ENCODE measurements around the gene CFAP210. TPM values are rescaled to one million over a fixed set of nuclear protein-coding genes. Genes with fewer than 3 reads are reported as not detected.
A peak's percentile ranks its signal among the peaks of the same experiment; 100 is the strongest.

Gene CFAP210
- total RNA-seq, 1 experiment from 2014 or later, result 0.20 TPM

GRCh38 chr2:169694894-169695260 is 672 bp upstream of the CFAP210 start (continued):
- no peak for TF ChIP-seq AFF4 (CRISPR knock-in tag; IDR thresholded peaks at IDR 0.05; ENCODE audit: borderline replicate concordance)
- TF ChIP-seq TEAD1 (CRISPR knock-in tag; IDR thresholded peaks at IDR 0.05), result no peak
- no peak for TF ChIP-seq ERG (CRISPR knock-in tag; IDR thresholded peaks at IDR 0.05)
- TF ChIP-seq USF1 (CRISPR knock-in tag; IDR thresholded peaks at IDR 0.05), result no peak

- no peak for TF ChIP-seq ZNF425 (CRISPR knock-in tag; conservative IDR thresholded peaks at IDR 0.05)
- TF ChIP-seq ATF1 (CRISPR knock-in tag; IDR thresholded peaks at IDR 0.05), result no peak
- TF ChIP-seq CREB1 (CRISPR knock-in tag; IDR thresholded peaks at IDR 0.05), result no peak
- no peak for TF ChIP-seq ZNF281 (CRISPR knock-in tag; IDR thresholded peaks at IDR 0.05)
- no peak for TF ChIP-seq CREM (CRISPR knock-in tag; IDR thresholded peaks at IDR 0.05)
- no peak for TF ChIP-seq IRF2 (CRISPR knock-in tag; IDR thresholded peaks at IDR 0.05; ENCODE audit: borderline replicate concordance, low read depth)
- no peak for TF ChIP-seq ZNF416 (CRISPR knock-in tag; IDR thresholded peaks at IDR 0.05)
- TF ChIP-seq STAT6 (CRISPR knock-in tag; conservative IDR thresholded peaks at IDR 0.05; ENCODE audit: low read depth), result no peak
- TF ChIP-seq ZNF219 (CRISPR knock-in tag; IDR thresholded peaks at IDR 0.05; ENCODE audit: borderline replicate concordance), result no peak
- no peak for TF ChIP-seq FOXP1 (CRISPR knock-in tag; IDR thresholded peaks at IDR 0.05; ENCODE audit: borderline replicate concordance)
- TF ChIP-seq E2F1 (CRISPR knock-in tag; IDR thresholded peaks at IDR 0.05), result no peak
- TF ChIP-seq NFYB (CRISPR knock-in tag; conservative IDR thresholded peaks at IDR 0.05; ENCODE audit: low read depth), result no peak
- TF ChIP-seq ETV6 (CRISPR knock-in tag; IDR thresholded peaks at IDR 0.05), result no peak
- no peak for TF ChIP-seq GABPB1 (CRISPR knock-in tag; IDR thresholded peaks at IDR 0.05)
- TF ChIP-seq ZBTB43 (CRISPR knock-in tag; IDR thresholded peaks at IDR 0.05), result no peak
- no peak for DNase-seq (ENCODE audit: low spot score)
- Mint-ChIP-seq H3K27me3 (ENCODE audit: low read depth) (peaks cover 12% of the 10 kb centered on the region), H3K4me1 (peaks cover 14% of the 10 kb centered on the region), H3K36me3 (peaks cover 10% of the 10 kb centered on the region), H3K4me3 (peak overlapping the region; percentile 89), H3K27ac (no peak overlapping the region), H3K9me3 (peaks cover 9% of the 10 kb centered on the region)
- no peak for ATAC-seq
- ChIA-PET POLR2A (no interaction called here), CTCF (no interaction called here)
Measured at GRCh38 chr2:169693360-169693759, 845 bp downstream of the CFAP210 start.
